Adipose tissue (tissue), 3 donors: ENCODE data around the gene TMEM223. TPM values are rescaled to one million over a fixed set of nuclear protein-coding genes. Genes with fewer than 3 reads are reported as not detected.

ENCODE experiments used
- H3K27ac ChIP-seq: one replicate; pipeline ENCODE4 v1.5.1; 2013; ENCODE audit warnings: low read depth, low read length
- WGBS, 3 donors: extraction: QIAGEN DNeasy Blood & Tissue Kit; methylation state at CpG; one replicate each; pipeline ENCODE4 v1.1.7; 2013; 5-methylcytosine and 5-hydroxymethylcytosine counted together
- polyA plus RNA-seq, 3 donors: library from polyadenylated mRNA; stranded (reverse); fragments of 200-250 nt; gene quantifications; one replicate each; pipeline ENCODE4 v1.2.3, GENCODE V29; 2013
- donor health status: healthy with polysubstance abuse.
- donor health status: Bipolar disorder and iron deficiency.
- donor health status: healthy.

The TMEM223 gene
- polyA plus RNA-seq, 3 donors, result 16.2 to 19.9 (median 19.3) TPM

DNA sequence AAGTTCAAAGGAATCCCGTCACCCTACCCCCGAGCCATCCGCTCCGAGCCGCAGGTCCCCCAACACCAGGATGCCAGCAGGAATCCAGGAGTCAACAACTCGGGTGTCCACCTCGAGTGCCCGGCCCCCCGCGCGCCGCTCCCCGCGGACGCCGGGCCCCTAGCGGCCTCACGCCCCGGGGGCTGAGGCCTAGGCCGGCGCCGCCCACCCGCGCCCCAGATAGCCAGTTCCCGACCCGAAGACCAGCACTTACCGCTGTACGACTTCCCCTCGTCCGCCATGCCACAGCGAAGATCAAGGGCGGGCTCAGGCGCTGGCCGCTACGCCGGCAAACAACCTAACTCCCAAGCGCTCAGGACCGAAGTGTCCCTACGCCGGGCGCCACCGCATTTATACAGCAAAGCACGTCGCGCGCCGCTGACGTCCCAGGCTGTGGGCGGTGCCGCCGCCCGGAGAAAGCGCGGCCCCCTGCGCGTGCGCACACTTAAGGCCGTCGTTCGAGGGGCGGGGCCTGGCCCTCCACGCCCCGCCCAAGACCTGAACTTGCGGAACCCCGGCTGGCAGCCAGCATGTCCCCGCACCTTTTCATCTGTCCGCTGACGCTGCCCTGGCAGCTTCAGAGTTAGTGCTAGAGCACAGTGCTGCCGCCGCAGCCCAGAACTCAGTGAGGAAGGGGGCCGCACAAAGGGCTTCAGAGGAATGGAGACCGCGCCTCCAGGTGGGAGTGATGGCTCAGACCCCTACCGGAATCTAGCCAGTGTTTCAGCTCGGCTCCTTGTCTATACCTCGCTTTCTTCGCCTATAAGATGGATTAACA is 13.5 kb upstream of the TMEM223 start, which contains the start of gene NXF1:
NXF1 (minus strand) TSS at position 365 of the 817 bp plus-strand sequence; CDS start at position 281, 84 bp downstream.
- WGBS, 3 donors, result 0 to 1% (median 0%) methylated on average over 65 to 77 of the region's 77 CpGs
- H3K27ac ChIP-seq, result peak within 1 kb of the TSS; percentile 73

DNA sequence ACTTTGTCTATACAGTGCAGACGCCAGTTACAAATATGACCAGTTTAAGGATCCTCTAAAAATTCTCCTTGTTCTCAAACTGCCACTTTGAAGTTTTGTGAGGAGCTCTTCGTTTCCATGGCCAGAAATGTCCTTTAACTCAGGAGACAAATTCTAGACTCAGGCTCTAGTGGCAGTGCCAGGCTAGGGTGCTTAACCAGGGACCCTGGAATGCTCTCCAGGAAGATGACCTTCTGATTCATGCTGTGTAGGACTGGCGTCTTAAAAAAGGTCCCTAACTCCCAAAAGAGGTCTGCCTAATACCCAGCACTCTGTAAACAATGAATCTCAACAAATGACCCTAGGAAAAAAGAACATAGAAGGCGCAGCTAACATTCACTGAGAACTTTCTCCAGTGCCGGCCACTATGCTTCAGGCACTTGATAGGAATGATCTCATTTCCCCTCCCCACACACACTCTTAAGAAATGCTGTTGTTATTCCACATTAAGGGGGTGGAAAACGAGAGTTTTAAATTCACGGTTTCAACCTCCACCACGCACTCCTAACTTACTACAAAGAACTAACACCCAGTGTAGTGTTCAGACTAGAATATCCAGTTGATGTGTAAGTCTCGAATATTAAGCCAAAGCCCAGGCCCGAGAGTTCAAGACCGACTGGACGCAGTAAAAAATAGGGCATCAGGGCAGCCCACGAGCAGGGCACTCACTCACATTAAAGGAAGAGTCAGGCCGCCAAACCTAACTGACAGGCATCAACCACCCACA is 12.7 kb upstream of the TMEM223 start:
- peak overlapping the region; percentile 73 for H3K27ac ChIP-seq
- WGBS, 3 donors, result 3 to 5% (median 4%) methylated on average over 14 of the region's 14 CpGs

DNA sequence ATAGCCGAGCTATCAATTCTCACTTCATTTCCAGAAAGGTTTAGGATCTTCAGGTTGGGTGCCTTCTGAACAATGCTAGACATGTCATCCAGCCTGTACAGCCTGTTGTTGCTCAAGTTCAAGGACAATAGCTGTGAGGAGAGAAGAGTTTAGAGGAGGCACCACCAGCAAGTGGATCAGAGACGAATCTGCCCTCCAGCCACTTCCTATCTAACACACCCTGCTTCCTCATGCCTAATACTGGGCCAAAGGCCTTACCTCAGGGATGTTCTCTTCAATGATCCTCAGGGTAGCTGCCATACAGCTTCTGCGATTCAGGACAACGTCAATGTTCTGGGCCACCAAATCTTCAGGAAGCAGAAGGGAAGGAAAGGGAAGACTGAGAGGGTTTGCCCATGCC is 9.3 kb upstream of the TMEM223 start:
- H3K27ac ChIP-seq, result no peak overlapping the region
- WGBS, 3 donors, result 80 to 86% (median 84%) methylated on average over 4 of the region's 4 CpGs

DNA sequence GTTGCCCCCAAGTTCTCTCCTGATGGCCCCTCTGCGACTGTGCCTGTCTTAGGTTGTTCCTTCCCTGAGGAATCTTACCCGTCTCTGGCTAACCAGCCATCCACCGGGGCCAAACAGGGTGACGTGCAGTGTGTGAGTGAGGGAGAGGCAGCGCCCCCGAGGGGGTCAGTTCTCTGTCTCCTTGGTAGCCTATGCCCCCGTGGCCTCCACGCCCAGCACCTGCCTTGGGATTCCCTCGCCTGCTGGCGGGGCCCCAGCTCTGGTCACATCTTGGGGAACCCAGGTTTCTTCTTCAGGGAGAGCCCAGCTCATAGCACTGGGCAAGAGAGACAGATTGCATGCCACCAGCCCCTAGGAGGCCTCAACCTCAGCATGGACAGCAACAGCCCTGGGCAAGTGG is 7.7 kb upstream of the TMEM223 start:
- 92 to 95% (median 93%) methylated on average over 8 to 10 of the region's 10 CpGs for WGBS, 3 donors
- H3K27ac ChIP-seq, result no peak overlapping the region

DNA sequence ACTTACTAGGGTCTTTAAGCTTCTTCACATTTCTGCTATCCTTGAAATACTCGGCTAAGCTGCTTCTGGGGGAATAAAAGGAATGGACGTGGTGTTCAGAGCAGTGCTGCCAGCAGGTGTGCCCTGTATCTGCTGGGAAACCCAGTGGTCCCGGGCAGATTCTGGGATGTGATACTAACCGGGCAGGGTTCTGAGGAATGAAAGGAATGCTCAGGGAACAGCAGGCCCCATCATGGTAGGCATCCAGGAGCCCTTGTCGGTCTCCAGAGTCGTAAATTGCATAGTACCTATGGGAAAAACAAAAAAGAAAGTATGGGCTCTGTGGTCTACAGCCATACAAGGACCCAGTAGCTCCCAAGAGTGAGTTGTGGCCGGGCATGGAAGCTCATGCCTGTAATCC is 4.5 kb upstream of the TMEM223 start:
- WGBS, 3 donors, result 88 to 91% (median 89%) methylated on average over 7 of the region's 7 CpGs
- no peak overlapping the region for H3K27ac ChIP-seq

DNA sequence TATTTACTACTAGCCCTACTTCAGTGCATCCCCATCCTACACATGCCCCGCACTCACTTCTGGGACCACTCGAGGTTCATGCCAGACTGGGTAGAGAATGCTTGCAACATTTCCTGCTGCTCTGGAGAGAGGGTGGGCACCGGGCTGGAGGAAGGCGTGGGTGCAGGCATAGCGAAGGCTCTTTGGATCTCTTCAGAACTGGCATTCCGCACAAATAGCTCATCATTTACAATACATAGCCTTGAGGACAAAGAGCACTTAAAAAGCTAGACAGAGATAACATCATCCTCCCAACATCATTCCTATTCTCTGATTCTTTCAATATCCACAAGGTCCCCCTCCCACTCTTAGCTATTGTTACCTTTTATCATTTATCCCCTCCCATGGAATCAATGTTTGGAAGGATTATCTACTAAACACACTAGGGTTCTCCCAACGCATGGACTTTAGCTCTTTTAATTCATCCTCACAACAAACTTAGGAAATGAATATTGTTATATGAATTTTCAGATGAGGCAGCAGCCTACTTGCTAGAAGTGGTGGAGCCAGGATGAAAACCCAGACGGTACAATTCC is 2.5 kb upstream of the TMEM223 start:
- 75 to 91% (median 81%) methylated on average over 8 of the region's 8 CpGs for WGBS, 3 donors
- H3K27ac ChIP-seq, result no peak overlapping the region

DNA sequence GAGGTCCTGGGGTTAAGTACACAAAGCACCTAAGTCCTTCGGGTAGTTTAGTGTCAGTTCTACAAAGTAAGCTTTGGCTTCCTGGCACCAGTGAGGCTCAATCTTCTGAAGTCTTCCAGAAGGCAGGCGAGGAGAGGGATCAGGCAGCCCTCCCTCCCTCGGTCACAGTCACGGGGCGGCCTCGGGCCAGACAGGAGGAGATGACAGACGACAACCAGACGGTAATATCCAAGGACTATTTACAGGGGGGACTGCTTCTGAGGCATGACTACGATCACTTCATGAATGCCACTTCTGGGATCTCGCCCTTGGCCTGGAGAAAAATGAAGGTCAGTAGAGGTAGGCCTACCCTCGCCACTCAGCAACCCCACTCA is 383 bp upstream of the TMEM223 start:
- 23 to 33% (median 28%) methylated on average over 11 of the region's 11 CpGs for WGBS, 3 donors
- no peak overlapping the region for H3K27ac ChIP-seq

DNA sequence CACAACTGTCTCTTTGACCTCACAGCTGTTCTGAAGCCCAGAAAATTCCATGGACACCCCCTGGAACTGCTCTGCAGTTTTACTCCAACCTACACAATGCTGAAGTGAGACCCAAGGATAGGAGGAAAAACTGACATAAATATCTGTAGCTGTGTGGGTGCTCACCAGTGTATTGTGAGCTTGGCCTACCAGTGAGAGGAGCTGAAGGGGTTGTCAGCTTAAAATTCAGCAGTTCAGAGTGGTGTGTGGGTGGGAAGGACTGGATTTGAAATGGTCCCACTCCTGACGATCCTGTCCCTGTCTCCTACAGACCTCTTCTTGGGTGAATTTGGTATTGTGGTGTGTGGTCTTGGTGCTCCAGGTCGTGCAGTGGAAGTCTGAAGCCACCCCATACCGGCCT is 2.2 kb downstream of the TMEM223 start:
- WGBS, 3 donors, result 64 to 68% (median 65%) methylated on average over 3 of the region's 3 CpGs
- H3K27ac ChIP-seq, result no peak overlapping the region

DNA sequence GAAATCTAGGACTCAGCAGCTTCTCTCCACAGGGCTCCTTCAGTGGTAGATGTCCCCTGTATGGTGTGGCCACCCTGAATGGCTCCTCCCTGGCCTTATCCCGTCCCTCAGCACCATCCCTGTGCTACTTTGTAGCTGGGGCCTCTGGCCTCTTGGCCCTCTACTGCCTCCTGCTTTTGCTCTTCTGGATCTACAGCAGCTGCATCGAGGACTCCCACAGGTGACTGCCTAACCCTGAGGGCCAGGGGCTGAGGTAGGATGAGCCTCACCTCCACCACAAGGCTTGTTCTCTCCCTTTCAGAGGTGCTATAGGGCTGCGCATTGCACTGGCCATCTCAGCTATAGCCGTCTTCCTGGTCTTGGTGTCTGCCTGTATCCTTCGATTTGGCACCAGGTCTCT is 2.8 kb downstream of the TMEM223 start:
- H3K27ac ChIP-seq, result no peak overlapping the region
- 65 to 79% (median 77%) methylated on average over 5 of the region's 5 CpGs for WGBS, 3 donors

DNA sequence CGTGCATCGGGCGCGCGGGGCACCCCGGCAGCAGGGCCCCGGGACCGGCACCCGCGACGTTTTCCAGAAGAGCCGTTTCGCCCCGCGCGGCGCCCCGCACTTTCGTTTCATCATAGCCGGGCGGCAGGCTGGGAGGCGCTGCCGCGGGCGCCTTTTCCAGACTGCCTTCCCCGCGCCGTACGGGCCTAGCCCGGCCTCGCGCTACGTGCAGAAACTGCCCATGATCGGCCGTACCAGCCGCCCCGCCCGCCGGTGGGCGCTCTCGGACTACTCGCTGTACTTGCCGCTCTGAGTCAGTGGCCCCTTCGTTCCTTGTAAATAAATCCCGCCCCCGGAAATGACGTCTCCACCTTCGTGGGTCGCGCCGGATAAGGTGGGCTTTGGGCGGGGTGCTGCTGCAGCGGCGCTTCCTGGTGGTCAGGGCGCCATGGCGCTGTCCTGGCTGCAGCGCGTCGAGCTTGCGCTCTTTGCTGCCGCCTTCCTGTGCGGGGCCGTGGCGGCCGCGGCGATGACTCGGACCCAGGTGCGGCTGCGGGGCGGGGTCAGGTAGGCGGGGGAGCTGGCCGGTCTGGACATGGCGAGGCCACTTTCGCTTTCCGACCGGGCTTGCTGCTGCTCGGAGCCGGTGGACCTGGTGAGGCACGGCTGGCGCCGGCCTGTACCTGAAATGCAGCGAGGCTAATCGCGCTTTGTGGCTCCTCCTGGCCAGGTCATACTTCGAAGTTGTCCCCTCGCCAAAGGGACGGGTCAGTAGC is 4.6 kb downstream of the TMEM223 start, which contains the start of gene TMEM179B:
TMEM179B (plus strand) TSS at position 398 of the 755 bp plus-strand sequence; CDS start at position 428, 30 bp downstream.
- H3K27ac ChIP-seq, result peak within 1 kb of the TSS; percentile 58
- 0 to 1% (median 0%) methylated on average over 87 to 88 of the region's 88 CpGs for WGBS, 3 donors

DNA sequence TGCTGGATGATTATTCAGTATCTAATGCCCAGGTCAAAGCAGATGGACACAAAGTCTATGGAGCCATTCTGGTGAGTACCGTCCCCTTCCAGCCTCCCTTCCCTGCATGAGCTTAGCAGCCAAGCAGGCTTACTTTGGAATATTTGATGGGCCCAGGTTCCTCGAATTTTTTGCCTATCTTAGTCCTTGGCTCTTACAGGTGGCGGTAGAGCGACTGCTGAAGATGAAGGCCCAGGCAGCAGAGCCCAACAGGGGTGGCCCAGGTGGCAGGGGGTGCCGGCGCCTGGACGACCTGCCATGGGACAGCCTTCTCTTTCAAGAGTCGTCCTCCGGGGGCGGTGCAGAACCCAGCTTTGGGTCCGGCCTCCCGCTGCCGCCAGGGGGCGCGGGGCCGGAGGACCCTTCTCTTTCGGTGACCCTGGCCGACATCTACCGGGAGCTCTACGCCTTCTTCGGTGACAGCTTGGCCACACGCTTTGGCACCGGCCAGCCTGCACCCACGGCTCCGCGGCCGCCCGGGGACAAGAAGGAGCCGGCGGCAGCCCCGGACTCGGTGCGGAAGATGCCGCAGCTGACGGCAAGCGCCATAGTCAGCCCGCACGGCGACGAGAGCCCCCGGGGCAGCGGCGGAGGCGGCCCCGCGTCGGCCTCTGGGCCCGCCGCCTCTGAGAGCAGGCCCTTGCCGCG is 5.3 kb downstream of the TMEM223 start:
- H3K27ac ChIP-seq, result peak overlapping the region; percentile 58
- WGBS, 3 donors, result 1 to 2% (median 1%) methylated on average over 50 to 51 of the region's 51 CpGs

DNA sequence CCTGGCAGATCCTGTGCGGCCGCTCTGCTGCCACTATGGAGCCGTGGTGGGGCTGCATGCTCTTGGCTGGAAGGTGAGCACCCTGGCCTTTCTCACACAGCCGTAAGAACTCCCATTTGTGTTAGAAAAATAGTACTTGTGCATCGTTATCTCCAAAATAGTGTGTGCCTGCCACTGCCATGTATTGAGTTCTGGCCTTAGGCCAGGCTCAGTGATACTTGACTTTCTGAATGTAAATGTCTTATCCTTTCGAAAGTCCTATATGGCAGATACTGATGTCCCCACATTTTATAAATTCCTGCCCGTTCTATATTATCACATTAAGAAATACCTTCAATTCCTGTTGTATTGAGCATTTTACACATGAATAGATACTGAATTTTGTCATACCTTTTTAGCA is 9.1 kb downstream of the TMEM223 start:
- no peak overlapping the region for H3K27ac ChIP-seq
- WGBS, 3 donors, result 91 to 95% (median 94%) methylated on average over 7 of the region's 7 CpGs

DNA sequence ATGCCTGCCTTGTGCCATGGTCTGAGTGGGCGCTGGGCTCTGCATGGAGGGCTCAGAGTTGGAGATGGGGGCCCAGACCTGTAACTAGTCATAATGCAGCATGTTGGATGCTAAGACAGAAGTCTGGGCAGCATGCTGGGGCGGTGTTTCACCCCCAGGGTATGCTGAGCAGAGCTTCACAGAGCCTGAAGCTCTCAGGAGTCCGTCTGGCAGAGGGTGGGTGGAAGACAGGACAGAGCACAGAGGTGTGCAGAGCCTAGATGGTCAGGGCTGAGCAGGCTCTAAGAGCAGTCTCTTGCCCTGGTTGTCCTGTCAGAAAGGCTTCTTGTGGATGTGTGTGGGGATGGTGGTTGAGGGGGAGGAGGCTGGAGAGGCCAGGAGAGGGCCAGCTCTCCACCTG is 13.4 kb downstream of the TMEM223 start:
- 94 to 96% (median 95%) methylated on average over 3 of the region's 3 CpGs for WGBS, 3 donors
- H3K27ac ChIP-seq, result no peak overlapping the region

DNA sequence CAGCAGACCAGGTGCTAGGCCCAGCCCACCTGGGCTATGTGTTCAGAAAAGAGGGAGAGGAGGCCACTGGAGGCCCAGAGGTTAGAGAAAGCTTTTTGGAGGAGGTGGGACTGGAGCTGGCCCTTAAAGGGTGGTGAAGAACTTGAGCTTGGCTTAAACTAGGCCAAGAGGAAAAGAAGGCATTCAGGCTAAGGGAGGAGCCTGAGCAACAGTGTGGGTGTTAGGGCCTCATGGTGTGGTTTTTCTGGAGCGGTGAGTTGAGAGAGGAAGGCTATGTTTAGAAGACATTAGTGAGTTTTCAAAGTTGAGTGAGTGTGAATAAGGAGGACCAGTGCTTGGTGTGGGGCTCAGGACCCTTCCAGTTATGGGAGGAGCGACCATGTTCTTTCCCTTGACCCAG is 14.4 kb downstream of the TMEM223 start:
- WGBS, 3 donors, result 86 to 97% (median 93%) methylated on average over 2 of the region's 2 CpGs
- H3K27ac ChIP-seq, result no peak overlapping the region

DNA sequence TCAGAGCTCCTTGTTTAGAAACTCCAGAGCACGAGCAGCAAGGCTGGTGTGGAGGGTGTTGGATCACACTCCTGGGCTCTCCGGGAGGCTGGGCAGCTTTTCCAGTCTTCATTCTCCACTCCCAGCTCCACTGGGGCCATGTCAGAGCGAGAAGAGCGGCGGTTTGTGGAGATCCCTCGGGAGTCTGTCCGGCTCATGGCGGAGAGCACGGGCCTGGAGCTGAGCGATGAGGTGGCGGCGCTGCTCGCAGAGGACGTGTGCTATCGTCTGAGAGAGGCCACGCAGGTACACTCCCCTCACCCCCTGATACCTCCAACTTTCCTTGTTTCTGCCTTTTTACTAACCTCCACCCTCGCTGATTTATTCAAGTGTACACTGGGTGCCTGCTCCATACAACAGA is 16.2 kb downstream of the TMEM223 start:
- WGBS, 3 donors, result 93 to 94% (median 93%) methylated on average over 17 of the region's 17 CpGs
- no peak overlapping the region for H3K27ac ChIP-seq

DNA sequence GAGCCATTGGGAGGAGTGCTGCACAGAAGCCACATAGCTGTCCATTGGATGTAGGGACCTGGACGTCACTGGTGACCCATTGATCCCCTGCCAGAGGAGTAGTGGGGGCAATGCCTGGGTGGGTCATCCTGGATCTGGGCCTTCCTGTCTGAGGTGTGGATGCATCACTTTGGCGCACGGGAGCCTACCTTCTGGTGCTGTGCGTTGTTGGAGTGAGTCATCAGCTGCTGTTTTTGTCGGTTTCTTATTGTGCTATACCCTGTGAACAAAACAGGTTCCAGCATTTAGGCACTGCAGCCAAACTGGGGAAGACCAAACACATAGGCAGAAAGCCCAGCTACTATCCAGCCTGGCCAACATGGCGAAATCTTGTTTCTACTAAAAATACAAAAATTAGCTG is 17.4 kb downstream of the TMEM223 start:
- WGBS, 3 donors, result 86 to 91% (median 89%) methylated on average over 6 of the region's 6 CpGs
- no peak overlapping the region for H3K27ac ChIP-seq

DNA sequence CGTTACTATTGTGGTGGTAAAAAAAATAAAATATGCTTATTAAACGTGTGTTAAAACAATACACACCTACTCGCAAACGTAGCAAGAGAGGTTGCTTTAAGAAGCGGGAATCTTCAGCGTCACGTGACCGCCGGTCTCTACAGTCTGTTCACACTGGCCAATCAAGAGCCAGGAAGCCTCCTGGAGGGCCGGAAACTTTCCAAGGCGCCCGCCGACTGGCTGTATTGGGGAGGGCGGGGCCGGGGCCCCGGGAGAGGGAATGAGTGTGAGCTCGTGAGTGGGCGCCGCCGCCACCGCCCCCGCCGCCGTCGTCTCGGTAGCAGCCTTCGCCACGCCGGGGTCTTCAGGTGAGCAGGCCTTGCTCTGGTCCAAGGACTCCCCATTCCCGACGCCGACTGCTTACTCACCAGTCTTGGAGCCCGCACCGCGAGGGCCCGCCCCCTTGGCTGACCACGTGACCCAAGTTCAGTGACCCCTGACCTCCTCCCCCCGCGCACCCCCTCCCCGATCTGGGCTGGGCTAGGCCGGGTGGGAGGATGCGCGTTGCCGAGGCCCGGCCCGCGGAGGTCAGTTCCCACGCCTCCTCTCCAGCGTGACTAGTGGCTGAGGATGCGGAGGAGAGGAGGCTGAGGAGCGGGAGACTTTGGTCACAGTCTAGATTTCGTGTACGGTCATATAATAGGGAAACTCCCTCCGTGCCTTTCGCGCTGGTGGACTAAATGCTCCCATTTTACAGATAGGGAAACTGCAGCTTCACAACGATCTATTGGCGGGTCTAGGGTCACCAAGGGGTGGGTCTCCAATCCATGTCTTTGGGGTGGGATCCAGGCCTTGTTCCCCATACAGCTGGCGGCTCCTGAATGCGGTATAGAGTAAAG is 20.4 kb downstream of the TMEM223 start, which contains the start of gene TAF6L:
TAF6L (plus strand) TSS at position 253 of the 878 bp plus-strand sequence. CDS start 4,388 bp downstream, outside the sequence.
- WGBS, 3 donors, result 2 to 3% (median 2%) methylated on average over 55 to 60 of the region's 60 CpGs
- H3K27ac ChIP-seq, result peak within 1 kb of the TSS; percentile 74
